ENCODE results near the gene SLC23A1.
"Not testable (repeated sequence)": the region's sequence is repeated elsewhere in the genome, so short reads cannot be mapped to it uniquely, and the experiment has no call there.

The SLC23A1 gene

DNA sequence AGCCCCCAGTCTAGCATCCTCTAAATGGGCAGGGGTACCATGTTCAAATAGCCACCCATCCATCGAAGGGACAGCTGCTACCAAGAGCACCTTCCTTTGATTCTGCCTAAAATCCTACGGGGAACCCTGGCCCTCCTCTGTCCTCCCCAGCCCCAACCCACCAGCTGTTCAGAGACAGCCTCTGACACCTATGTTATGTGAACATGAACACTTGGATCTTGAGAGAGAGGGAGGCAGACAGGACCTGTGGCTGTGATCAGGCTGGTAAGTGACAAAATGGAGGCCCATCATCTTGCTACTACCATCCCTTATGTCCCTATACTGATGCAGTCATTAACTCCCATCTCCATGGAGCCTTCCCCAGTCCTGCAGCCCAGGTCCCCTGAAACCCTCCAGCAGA lies 8.2 kb downstream of the SLC23A1 start:
- no peak for DNase-seq (ENCODE audit: extremely low read depth in 1 of 2, low read depth in 1 of 2)

DNA sequence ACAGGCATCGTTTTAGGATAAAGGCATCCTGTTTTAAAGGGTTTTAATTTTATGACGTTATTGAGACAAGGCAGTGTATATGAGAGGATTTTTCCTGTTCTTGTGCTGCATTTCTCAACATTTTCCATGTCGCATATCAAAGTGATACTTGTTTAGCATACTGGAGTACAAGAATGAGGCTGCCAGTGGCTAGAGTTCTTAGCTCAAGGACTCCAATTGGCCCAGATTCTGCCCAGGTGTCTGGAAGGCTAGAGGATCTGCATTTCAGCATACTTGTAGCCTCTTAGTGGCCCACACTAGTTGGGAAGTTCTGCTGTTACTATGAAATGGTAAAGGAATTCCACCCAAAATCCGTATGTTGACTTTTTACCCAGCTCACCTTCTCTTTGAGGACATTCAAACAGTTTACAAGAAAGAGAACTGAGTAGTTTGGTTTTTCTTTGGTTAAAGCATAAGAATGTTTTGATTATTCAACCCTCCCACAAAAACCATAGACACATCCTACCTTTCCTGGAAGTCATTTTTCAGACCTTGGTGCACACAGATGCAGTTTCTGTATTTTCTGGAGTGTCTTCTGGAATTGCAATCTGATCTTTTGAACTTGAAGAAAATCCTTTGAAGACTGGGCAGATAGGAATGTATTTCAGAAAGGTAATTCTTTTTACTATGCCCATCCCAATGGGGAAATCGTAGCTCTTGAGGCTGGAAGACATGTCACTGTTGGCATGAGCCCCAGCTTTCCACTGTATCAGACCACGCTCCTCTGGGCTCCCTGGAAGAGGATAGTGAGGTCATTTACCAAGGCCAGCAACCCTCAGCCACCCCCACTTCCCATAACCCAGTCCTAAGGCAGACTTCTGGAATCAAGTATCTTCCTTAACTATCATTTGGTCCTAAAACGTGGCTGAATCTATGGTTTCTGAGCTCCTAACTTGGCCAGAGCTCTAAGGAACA lies 11.3 kb downstream of the SLC23A1 start:
- DNase-seq (ENCODE audit: extremely low read depth in 1 of 2, low read depth in 1 of 2) = no peak

DNA sequence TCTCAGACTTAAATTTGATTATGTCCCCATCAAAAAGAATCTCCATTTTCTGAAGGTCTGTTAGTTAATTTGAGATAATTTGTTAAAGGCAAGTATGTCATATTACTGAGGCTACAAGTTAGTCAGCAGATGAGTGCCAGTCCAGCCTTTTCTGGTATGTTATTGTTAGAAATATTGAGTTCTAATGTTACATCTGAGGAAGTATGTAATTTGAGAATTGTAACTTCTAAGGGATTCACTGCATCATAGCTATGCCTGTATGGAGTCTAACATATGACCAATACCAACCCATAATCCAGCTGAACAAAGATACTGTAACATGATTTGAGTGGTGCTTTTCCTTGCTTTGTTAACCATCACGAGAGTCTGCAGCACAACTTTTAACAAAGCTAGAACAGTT lies 13.9 kb downstream of the SLC23A1 start:
- DNase-seq (ENCODE audit: extremely low read depth in 1 of 2, low read depth in 1 of 2) = no peak

DNA sequence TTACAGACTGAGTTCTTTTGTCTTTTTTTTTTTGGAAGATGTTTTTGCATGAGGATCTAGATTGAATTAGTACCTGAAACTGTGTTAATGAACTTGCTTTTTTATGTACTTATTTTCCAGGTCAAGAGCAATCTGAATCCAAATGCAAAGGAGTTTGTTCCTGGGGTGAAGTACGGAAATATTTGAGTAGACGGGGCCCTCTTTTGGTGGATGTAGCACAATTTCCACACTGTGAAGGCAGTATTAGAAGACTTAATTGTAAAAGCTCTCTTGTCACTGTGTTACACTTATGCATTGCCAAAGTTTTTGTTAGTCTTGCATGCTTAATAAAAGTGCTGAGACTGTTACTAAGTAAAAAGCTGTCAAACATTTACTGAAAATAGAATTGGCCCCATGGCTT lies 14.5 kb downstream of the SLC23A1 start:
- DNase-seq (ENCODE audit: extremely low read depth in 1 of 2, low read depth in 1 of 2) = no peak

DNA sequence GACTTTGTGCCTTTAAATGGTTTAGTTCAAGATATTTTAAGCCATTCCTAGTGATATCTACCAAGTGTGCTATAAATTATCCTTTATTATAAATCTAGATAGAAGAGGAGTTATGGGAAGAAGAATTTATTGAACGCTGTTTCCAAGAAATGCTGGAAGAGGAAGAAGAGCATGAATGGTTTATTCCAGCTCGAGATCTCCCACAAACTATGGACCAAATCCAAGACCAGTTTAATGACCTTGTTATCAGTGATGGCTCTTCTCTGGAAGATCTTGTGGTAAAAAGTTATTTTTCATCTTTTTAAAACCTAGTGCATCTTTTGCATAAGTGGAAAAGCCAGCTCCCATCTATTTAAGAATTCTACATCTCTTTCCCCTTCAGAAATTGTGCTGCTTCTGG lies 18.6 kb downstream of the SLC23A1 start:
- DNase-seq (ENCODE audit: extremely low read depth in 1 of 2, low read depth in 1 of 2) = no peak

DNA sequence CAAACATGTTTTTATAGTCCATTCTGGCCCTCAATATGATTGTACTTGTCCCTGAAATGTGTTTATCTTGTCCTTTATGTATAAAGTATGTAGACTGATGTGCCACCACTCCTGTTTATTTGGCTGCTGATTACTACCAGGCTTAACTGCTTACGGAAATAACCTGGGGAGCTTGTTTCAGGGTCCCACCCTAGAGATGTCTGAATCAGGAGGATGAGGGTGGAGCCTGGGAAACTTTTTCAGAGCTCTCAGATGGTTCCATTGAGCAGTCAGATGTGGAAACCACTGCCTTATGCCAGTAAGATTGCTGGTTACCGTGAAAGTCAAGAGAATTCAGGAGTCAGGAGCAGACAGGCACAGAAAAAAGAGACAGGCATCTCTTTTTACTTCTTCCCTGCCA lies 19.2 kb downstream of the SLC23A1 start:
- DNase-seq (ENCODE audit: extremely low read depth in 1 of 2, low read depth in 1 of 2) = no peak

DNA sequence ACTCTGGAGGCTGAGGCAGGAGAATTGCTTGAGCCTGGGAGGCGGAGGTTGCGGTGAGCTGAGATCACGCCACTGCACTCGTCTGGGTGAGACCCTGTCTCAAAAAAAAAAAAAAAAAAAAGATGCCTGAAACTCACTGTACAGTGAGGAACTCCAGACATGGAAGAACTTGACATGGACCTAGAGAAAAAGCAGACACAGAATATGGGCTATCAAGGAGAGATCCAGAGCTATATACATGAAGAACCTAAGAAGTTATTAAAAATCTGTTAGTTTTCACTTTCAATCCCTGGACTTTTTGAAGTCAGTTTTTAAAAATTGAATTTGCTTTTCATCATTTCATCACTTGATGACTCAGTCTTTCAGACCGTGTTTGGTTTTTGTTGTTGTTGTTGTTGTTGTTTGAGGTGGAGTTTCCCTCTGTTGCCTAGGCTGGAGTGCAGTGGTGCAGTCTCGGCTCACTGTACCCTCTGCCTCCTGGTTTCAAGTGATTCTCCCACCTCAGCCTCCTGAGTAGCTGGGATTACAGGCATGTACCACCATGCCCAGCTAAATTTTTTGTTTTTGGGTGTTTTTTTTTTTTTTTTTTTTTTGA lies 21.2 kb downstream of the SLC23A1 start:
- no peak for DNase-seq (ENCODE audit: extremely low read depth in 1 of 2, low read depth in 1 of 2)

DNA sequence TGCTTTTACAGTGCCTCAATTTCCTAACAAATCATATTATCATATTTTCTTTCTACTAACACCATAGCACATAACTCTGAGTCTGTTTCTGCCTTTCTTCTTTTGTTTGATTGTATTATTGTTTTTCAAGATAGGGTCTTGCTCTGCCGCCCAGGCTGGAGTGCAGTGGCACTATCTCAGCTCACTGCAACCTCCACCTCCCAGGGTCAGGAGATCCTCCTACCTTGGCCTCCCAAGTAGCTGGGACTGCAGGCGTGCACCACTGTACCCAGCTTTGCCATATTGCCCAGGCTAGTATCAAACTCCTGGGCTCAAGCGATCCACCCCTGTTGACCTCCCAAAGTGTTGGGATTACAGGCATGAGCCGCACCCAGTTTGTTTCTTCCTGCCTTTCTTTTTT lies 22.7 kb downstream of the SLC23A1 start:
- no peak for DNase-seq (ENCODE audit: extremely low read depth in 1 of 2, low read depth in 1 of 2)

DNA sequence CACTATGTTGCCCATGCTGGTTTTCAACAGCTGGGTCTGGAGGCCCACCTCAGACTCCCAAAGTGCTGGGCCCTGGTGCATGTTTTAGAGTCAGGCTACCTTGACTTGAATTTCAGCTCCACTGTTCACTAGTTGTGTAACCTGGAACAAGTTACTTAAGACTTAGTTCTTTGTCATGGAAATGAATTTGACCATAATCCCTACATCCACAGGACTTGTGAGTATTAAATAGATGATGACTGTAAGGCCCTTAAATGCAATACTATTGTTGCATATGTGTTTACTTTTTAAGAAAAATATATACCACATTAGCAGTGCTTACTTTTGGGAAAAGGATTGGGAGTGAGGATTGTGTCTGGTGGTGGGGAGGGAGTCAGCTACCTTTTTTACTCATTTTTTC lies 25.0 kb downstream of the SLC23A1 start:
- DNase-seq (ENCODE audit: extremely low read depth in 1 of 2, low read depth in 1 of 2) = no peak

DNA sequence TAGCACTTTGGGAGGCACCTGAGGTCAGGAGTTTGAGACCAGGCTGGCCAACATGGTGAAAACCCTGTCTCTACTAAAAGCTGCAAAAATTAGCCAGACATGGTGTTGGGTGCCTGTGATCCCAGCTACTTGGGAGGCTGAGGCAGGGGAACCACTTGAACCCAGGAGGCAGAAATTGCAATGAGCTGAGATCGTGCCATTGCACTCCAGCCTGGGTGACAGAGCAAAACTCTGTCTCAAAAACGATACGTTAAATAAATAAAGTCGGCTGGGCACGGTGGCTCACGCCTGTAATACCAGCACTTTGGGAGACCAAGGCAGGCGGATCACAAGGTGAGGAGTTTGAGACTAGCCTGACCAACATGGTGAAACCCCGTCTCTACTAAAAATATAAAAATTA lies 27.2 kb downstream of the SLC23A1 start:
- DNase-seq (ENCODE audit: extremely low read depth in 1 of 2, low read depth in 1 of 2) = not testable (repeated sequence)

DNA sequence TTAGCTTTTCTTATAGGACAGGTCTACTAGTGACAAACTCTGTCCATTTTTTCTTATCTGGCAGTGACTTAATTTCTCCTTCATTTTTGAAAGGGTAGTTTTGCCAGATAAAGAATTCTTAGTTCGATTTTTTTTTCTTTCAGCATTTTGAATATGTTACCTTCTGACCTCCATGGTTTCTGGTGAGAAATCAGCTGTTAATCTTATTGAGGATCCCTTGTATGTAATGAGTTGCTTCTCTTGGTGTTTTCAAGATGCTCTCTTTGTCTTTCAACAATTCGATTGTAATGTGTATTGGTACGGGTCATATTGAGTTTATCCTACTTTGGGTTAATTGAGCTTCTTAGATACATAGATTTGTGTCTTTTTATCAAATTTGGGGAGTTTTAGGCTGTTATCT lies 28.9 kb downstream of the SLC23A1 start:
- no peak for DNase-seq (ENCODE audit: extremely low read depth in 1 of 2, low read depth in 1 of 2)

DNA sequence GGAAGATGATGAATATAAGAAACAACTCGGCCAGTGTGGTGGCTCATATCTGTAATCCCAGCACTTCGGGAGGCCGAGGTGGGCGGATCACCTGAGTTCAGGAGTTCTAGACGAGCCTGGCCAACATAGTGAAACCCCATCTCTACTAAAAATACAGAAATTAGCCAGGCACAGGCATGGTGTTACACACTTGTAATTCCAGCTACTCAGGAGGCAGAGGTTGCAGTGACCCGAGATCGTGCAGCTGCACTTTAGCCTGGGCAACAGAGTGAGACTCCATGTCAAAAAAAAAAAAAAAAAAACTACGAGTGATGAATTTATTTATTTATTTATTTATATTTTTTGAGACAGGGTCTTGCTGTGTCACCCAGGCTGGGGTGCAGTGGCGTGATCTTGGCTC lies 35.2 kb downstream of the SLC23A1 start:
- not testable (repeated sequence) for DNase-seq (ENCODE audit: extremely low read depth in 1 of 2, low read depth in 1 of 2)

DNA sequence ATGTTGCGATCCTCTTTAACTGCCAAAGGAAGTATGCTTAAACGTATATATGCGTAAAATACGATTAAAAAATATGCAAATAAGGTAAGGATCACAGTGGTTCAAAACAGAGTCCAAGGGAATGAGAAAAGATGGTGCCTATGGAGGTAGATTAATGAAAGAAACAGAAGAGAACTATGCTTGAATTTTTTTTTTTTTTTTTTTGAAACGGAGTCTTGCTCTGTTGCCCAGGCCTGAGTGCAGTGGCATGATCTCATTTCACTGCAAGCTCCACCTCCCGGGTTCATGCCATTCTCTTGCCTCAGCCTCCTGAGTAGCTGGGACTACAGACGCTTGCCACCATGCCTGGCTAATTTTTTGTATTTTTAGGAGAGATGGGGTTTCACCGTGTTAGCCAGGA lies 37.7 kb downstream of the SLC23A1 start:
- not testable (repeated sequence) for DNase-seq (ENCODE audit: extremely low read depth in 1 of 2, low read depth in 1 of 2)

DNA sequence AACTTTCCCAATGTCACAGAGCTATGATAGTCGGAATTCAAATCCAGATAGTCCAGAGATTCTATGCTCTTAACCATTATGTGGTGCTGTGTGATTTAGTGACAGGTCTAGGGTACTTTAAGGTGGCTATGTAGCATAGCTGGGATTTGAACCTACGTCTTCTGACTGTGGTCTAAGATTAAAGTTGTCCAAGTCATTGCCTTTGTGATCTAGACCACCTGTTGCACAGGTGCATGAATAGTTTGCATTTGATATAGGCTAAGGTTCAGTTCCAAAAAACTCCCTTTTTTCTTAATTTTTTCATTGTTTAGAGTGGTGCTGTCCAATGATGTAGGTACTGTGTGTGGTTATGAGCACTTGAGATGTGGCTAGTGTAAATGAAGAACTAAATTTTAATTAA lies 38.9 kb downstream of the SLC23A1 start:
- DNase-seq (ENCODE audit: extremely low read depth in 1 of 2, low read depth in 1 of 2) = no peak

DNA sequence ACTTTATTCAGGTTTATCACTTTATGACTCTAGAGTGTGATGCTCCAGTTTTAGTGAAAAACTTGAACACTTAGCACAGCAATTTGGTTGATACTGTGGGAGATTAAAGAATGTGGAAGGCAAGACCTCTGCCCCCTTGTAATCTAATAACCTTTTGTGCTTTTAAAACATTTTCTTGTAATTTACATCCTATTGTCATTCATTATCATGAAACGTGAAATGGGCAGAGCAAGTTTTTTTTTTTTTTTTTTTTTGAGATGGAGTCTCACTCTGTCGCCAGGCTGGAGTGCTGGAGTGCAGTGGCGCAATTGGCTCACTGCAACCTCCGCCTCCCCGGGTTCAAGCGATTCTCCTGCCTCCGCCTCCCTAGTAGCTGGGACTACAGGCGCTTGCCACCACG lies 39.6 kb downstream of the SLC23A1 start:
- DNase-seq (ENCODE audit: extremely low read depth in 1 of 2, low read depth in 1 of 2) = no peak

DNA sequence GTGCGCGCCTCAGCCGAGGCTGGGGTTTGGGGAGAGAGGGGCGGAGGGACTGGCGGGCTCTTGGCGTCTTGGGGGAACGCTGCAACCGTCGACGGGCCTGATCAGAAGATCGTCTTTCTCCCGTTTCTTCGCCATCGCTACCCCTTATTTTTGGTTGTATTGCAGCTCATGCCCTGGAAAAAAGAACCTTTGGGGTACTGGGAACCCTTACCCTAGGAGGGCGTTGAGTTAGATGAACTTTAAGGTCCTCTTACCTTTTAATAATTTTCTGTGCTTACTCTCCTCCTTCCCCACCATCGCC lies 40.7 kb downstream of the SLC23A1 start:
- DNase-seq (ENCODE audit: extremely low read depth in 1 of 2, low read depth in 1 of 2) = no peak

DNA sequence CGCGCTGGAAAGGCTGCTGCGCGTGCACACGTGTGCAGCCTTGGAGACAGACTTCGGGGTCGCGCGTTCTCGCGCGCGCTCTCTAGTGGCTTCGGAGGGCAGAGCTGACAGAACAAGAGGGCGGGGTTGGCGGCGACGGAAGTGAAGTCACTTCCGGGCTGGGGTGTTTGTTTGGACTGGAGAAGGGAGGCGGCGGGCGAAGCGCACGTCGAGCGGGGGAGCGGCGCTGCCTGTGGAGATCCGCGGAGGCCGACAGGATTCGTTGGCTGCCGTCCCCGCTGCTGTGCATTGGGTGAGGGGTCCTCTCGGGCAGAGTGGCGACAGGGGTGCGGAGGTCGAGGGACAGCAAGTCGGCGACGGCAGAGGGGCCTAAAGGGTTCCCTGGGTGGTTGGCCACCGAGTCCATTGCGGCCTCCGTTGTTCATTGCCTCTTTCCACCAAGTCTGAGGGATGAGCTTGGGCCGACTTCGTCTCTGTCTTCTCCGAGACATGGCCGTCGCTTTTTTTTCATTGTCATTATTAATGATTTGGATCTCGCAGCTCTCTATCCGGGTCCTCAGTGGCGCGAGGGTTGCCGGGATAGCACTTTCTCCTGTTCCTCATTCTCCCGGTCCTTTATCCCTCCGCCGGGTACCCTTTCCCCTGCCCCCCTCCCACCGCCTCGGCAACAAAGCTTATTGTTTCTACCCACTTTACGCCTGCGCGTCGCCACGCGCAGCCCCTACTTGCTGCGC lies 41.2 kb downstream of the SLC23A1 start, which contains the start of gene PAIP2:
TSS of gene PAIP2 (plus strand) at position 166 of the 734 bp plus-strand sequence. CDS start 21,931 bp downstream, outside the sequence.
- peak; percentile 95 to 96 for DNase-seq (ENCODE audit: extremely low read depth in 1 of 2, low read depth in 1 of 2)

DNA sequence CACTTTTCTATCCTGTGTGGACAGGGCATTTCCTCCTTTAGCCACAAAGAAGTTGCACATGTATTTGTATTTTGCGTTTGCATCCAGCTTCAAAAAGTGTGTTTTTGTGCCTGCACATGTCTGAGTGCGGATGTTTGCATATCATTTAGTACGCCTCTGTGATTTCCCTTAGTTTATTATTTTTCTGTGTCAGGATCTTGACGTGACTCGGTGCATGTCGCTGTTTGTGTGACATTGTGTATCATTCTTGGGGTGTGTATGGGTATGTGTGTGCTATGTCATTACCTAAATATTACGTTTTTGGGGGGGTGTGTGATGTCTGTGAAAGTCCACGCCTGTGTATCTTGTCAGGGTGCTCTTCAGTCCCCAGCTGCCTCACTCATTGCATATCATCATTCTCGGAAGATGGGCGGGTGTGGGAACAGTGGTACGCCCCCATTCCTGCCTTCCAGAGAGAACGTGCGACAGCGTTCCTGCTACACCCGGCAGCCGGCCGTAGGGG lies 41.9 kb downstream of the SLC23A1 start:
- no peak for DNase-seq (ENCODE audit: extremely low read depth in 1 of 2, low read depth in 1 of 2)

DNA sequence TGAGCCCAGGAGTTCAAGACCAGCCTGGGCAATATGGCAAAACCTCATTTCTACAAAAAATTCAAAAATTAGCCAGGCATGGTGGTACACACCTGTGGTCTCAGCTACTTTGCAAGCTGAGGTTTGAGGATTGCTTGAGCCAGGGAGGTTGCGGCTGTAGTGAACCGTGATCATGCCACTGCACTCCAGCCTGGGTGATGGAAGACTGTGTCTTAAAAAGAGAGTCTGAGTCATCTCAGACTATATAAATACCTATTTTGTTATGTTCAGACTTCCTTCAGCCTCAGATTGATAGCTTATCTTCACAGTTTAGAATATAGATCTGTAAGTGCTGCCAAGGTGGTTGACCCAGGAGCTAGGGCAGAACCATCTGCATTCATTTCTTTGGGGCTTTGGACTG lies 43.0 kb downstream of the SLC23A1 start:
- DNase-seq (ENCODE audit: extremely low read depth in 1 of 2, low read depth in 1 of 2) = no peak

DNA sequence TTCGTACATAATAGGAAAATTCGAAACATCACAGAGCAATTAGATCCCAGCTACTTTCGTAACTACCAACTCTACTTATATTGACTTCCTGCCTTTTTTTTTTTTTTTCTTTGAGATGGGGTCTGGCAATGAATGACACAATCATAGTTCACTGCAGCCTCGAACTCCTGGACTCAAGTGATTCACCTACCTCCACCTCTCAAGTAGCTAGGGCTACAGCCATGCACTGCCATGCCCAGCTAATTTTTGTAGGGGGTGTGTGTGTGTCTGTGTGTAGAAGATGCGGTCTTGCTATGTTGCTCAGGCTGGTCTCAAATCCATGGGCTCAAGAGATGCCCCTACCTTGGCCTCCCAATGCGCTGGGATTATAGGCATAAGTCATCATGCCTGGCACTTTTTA lies 47.3 kb downstream of the SLC23A1 start:
- DNase-seq (ENCODE audit: extremely low read depth in 1 of 2, low read depth in 1 of 2) = no peak
